CD4-positive, alpha-beta T cell treated with Interleukin-17A for 1 hour (primary cell): Measurements from ENCODE around the gene TUBAL3.

Source experiments
- DNase-seq: peaks from one replicate; pipeline ENCODE4 v3.0.0-alpha.2; 2020

The TUBAL3 gene

DNA sequence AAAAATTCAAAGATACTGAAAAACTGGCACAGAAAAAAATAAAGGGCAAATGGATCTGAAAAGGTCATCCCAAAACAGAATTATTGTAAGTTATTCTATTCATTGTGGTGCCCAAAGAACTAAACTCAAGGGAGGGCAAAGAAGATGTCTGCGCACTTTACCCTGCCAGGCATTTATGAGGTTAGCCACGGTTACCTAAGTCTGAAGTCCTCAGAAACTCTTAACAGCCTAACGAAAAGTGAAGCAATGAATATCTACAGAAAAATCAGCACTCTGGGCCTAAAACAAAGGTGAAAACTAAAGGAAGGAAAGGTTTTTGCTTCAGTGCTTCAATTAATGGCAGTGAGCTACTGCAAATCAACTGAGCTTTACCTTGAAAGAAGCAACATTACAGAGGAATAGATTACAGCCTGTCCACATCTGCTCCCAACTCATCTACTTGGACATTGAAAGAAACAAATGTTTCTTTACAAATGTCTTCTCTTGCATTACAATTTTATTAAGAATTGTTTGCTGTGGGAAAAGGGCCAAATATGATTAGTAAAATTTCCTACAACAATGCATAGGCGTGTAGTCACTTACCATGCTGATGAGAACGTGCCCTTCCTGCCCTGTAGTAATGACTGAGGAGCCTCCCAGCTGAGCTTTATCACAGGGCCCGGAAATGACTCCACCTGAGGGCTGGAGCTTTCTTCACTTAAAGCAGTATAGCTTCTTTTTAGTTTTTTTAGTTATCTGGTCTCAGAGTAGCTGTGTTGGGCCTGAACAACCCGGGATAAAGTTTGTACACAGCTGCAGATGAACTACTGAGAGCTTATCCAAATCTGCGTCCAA lies at the start of gene TUBAL3:
TSS of gene TUBAL3 (minus strand) at position 621 of the 834 bp plus-strand sequence. CDS start at position 585, 36 bp downstream.
- no peak for DNase-seq

DNA sequence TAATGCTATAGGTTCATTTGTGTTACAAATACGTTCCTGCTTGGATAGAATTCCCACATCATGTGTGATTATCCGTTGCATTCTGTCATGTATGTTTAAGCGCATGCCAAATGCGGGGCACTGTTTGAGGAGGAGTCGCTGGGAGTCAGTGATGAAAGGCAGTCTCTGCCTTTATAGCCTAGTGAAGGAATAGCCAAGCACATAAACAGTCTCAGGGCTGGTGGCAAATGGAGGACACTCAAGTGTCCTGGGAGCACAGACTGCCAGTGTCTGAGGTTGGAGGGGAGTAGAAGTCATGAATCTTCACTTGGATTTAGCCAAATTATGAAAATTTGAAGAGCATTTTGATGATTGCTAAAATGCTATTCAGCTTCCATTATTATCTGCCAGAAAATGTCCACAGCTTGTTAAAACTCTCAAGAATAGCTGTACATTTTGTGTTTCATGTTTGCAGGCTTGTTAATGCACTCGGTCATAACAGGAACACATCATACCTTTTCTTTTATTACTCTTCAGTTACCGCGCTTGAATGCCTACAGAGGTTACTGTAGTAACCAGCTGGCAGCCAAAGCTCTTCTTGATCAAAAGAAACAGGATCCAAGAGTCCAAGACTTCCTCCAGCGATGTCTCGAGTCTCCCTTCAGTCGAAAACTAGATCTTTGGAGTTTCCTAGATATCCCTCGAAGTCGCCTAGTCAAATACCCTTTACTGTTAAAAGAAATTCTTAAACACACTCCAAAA lies 49.3 kb upstream of the TUBAL3 start:
- DNase-seq, result no peak

DNA sequence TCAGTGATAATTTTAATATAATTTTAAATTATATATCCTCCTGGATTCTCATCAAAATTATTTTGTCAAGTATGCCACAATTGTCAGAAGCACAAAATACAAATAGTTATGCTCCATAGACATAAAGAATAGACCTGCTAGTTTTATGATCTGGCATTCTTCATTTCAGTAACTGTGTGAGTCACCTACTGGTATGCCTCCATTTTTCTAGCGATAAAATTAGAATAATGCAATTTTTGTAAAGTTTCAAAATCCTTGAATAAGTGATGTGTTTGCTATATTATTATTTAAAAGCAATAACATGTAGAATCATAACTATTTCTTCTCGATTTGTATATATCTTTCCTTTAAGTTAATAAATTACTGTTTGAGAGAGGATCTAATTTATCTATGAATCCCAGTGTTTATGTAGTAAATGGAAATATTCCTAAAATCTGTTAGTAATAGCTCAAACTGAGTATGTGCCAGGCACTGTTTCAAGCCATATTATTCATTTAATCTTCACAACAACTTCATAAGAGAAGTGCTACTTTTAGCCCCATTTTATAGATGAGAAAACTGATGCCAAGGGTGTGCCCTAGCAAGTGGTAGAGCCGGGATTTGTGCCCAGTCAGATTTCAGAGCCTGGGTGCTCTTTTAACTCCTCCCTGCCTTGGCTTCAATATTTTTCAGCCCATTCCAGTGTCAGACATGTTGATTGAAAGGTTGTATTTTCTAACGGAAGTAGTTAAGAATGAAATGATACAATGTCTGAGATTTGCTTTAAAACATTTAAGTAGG lies 46.2 kb upstream of the TUBAL3 start:
- no peak for DNase-seq

DNA sequence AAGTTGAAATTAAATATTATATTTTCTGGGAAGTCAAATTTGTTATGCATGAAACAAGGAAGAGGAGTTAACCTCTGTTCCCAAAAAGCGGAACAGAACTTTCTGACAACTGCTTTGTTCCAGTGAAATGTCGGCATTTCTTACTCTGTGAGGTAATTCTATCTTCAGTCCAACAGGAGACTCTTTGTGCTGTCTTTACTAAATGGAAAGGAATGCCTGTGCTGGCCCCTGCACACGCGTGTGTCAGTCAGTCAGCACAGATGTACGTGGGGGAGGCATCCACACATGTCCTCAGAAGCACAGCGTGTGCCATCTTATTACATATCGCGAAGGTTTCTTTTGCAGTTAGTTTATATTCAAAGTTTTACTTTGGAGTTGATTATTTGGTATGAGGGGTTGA lies 45.2 kb upstream of the TUBAL3 start:
- no peak for DNase-seq

DNA sequence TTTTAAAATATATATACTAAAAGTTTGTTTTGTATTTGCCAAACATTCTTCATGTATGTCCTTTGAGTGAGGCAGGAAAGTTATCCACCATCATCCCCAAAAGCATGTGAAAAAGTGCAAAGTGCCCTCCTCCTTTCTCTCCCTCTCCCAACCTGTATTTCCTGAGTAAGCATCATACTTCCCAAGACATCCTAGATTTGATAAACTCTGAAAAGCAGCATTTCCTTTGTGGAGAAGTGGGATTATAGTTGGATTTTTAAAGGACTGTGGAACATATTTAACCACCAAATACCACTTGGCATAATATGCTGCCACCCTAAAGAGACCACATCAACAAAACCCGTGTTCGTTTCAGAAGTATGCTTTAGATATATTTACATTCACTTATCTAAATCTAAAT lies 44.6 kb upstream of the TUBAL3 start:
- DNase-seq, result no peak

DNA sequence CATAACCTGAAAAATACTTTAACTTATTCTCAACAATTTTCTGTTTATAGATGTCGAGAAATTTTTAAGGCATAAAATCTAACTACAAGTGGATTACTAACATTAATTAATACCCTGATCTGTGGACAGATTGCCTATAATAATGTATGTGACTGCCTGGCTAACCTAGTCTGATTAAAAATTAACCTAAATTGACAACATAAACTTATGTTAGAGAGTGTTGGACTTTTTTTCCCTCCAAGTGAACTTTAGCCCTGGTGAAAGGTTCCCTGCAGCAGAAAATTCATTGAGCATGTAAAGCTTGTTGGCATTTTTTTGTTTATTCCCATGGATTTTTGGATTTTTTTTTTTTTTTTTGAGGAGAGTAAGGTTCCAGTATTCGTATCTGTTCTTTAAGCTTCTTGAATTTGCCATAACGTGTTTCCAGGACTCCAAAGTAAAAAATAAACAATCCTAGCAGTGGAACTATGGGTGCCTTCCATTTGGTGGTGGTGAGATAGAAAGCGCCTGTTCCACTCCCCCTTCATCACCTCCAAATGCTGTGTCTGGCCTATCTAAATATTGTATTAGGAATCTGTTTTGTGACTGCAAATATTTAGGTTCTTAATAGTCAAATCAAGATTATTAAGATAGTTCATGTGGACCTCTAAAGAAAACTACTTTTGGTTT lies 43.8 kb upstream of the TUBAL3 start:
- no peak for DNase-seq

DNA sequence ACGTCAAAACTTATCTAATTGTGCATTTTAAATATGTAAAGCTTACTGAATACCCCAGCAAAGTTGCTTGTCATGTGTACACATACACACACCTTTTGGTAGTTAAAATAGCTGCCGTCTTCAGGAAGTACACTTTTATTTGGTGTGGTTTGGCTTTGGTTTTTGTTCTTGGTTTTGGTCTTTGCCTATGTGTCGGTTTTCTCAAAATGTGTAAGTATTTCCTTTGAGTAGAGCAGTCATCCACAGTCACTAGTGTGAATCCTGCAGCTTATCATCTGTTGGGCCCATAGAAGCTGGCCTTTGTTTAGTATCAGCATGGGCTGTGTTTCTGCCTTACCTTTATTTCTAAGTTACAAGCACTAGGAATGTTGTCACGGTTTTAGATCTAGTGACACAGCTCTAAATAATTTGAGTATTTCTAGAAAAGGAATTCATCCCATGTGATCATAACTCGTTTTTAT lies 43.0 kb upstream of the TUBAL3 start:
- peak; percentile 56 for DNase-seq

DNA sequence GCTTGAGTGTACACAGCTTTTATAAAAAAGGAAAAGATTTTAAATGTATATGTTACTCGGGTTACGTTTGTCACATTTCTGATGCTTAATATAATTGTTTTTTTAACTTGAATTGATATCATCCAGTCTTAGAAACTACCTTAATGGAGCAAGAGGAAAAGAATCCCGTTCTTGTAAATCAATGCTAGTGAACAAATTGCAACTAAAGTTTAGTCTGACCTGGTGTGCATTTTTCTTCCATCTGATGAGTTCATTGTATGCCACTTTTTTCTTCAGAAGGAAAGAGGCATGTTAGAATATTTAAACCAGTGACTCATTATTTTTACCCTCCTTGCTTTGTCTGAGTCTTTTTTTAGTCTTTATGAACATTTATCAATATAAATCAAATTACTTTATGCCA lies 42.4 kb upstream of the TUBAL3 start:
- DNase-seq, result no peak

DNA sequence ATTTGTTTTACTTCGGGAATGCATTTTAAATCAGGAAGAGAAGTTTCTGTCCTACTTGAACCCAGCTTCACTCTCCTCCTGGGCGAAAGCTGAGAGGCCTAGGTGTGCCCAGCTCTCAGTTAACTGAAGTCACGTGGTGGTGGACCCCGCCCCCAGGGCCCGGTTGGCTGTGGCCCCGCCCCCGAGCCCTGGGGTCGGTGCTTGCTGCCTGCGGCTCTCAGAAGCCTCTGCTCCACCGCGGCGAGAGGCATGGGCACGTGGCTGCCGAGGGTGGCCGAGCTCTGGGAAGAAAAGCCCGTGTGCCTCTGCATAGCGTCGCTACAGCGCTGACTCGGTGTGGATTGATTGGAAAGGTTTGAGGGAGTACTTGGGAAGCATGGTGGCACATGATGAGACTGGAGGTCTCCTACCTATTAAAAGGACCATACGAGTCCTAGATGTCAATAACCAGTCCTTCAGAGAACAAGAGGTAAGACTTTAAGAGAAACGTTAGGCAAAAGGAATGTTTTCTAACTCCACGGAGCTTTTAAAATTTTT lies 41.8 kb upstream of the TUBAL3 start:
- peak; percentile 71 for DNase-seq

DNA sequence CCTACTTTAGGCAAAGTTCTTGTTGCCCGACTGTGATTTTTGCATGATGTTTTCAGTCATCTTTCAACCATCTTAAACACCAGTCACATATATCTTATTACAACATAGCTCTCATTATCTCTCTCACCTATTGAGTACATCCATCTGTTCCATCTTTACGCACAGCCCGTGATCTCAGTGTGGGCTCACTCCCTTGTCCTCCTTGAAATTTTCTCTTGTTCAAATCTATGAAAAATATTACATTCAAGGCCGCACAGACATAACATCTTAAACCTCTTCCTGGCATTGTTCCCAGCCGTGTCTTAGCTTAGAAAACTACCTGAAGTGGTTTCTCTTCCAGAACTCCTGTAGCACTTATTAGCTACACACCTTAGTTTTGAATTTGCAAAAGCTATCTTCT lies 40.4 kb upstream of the TUBAL3 start:
- no peak for DNase-seq

DNA sequence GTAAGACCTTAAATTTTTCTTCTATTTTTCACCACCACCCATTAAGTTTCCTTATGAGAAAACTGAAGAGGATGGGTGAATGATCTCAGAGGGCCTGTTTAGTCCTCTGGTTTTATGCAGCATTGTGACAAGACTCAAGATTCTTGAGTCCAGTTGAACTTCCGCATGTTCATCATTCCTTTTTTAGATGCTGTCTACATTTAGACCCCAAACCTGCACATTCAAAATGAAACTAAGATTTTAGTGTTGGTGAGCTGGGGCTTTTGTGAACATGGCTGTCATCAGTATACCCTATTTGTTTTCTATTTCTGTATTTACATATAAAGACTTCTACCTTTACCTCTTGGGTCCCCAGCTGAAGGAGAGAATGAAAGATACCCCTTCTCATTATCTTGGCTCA lies 38.8 kb upstream of the TUBAL3 start:
- DNase-seq, result no peak

DNA sequence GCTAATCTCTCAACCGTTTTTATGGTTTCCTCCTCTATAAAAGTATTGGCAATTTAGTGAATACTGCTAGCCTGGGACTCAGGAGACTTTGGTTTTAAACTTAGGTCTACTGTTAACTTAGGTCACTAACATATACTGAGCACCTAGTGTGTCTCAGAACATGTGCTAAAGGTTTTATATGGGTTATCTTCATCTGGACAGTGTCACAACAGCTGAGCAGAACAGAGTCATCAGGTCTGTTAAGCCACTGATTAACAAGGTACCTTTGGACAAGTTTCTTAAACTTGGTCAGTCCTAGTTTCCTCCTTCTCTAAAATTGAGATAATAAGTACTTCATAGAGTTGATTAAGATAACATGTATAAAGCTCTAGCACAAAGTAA lies 38.4 kb upstream of the TUBAL3 start:
- DNase-seq, result no peak

DNA sequence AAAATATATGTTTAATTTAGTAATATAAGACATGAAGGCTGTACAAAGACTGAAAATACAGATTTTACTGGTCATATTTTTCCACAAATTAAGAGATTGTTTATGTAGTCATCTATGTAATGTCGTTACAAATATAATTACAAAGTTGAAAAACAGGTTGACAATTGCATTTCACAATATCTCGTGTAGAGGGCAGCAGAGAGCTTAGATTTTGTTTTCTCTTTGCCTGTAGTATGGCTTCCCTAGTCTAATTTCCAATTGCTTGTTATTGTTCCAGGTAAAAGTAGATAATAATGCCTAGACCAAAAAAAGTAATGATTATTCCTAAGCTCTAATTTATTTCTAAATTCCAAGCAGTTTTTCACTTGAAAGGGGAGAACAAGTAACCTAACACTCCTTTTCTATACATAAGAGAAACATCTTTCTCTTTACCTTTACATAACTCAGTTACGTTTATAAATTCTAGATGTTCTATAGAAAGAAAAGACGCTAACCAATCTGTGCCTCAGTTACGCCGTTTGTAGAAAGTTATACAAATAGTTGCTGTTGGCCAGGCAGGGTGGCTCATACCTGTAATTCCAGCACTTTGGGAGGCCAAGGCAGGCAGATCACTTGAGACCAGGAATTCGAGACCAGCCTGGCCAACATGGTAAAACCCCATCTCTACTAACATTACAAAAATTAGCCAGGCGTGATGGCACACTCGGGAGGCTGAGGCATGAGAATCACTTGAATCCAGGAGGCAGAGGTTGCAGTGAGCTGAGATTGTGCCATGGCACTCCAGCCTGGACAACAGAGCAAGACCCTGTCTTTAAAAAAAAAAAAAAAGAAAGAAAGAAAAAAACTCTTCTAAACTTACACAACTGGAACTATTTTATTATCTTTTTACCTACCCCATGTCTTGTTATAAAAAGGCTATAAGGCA lies 37.7 kb upstream of the TUBAL3 start:
- peak; percentile 72 for DNase-seq

DNA sequence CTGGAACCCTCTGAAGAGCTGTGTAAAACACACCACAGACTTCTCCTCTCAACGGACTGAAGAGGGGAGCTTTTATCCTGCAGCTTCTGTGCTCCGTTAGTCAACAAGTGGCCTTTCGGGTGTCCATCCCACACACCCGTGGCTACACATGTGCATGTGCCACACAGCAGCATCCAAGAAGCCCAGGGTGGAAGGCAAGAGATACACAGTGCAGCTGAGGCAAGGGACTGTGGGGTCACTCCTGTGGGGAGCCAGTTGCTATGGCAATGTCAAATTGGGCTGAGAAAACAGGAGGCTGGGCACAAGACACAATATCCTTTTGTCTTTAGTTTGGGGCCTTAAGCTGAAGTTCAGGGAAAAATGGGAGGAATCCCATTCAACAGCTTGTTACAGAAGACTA lies 36.5 kb upstream of the TUBAL3 start:
- DNase-seq, result no peak

DNA sequence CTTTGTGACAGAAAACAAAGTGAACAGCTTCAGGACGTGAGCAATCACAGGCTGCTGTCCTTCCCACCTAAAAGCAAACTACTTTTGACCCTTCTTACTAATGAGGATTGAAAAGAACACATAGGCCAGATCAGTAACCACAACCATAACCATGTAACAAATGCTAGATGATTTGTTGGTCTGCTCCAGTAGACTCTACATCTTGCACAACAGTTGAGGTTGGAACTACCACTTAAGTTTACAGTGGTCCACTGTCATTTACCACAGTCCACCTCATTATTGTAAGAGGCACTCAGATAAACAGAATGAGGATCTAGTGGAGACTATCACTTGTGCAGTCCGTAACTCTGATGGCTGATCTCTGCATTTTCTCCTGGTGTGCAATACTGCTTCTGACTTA lies 35.6 kb upstream of the TUBAL3 start:
- DNase-seq, result no peak

DNA sequence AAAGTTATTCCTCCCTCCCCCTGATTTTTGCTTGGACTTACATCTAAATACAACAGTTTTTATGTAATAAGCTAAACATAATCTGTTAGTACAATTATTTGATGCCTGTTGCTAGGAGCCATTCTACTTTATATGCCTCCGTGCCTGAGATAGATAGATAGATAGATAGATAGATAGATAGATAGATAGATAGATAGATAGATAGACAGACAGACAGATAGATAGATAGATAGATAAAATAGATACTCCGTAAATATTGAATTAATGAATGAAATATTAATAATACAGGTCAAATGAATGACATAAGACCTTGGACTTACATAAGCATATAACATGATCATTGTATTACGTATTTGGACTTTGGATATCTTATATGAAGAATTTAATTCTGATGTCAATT lies 30.7 kb upstream of the TUBAL3 start:
- DNase-seq, result no peak

DNA sequence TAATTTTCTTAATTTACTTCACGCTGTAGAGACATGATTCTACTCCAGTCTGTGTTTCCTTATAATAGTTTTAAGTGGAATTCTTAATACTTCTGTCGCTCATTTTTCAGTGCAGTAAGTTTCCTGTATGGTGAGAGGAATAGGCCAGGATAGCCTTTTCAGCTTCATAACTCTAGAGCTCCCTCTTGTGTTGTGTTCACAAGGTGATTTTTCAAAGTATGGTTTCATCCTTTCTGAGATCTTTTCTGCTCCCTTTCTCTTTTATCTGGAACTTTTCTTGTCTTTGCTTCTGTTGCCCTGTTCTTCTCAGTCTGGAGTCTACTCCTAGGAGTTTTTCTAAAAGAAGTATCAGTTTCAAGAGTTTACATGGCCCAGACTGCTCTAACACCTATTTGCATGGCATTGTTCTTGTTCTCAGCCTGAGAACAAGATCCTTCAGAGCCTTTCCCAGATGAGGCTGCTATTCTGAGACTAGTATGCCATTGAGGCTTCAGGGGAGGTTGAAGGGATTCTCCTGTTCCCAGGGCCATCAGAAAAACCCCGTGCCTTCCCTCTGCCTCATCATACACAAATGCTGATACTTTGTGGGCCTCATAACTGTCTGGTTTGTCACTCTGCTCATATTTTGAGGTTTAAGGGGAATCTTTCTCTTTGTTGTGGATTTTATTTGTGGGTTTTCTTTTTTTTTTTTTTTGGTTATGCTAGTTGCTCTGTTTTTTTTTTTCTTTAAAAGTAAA lies 29.6 kb upstream of the TUBAL3 start:
- DNase-seq, result peak; percentile 58

DNA sequence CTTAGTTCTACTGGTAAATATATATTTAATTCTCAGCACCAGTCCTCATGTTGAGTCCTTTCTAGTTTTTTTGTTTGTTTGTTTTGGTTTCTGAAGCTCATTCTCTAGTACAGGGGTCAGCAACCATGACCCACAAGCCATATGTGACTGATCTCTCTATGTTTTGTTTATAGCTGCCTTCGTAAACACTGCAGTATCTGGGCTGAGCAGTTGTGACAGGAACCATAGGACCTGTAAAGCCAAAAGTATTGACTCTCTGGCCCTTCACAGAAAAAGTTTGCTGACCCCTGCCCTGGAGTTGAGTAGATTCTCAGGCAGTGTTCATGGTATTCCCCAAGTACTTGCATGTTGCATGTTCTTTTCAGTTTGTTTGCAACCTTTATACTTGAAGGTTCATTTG lies 28.6 kb upstream of the TUBAL3 start:
- DNase-seq, result no peak

DNA sequence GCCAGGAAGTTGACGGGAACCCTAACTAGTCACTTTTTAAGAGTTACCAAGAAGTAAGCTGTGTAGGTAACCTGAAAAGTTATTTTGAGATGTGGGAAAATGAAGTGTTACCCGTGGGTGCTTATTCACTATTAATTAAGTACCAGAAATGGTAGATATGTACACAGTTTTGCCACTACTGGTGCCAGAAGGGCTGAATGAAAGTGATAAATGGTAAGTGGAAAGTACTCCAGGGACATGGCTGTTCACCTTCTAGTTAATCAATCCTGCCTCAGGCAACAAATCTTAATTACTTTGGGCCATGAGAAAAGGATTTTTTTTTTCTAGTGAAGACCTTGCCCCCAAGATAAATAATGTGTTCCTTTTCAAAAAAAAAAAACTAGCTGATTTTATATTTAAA lies 23.5 kb upstream of the TUBAL3 start:
- DNase-seq, result no peak

DNA sequence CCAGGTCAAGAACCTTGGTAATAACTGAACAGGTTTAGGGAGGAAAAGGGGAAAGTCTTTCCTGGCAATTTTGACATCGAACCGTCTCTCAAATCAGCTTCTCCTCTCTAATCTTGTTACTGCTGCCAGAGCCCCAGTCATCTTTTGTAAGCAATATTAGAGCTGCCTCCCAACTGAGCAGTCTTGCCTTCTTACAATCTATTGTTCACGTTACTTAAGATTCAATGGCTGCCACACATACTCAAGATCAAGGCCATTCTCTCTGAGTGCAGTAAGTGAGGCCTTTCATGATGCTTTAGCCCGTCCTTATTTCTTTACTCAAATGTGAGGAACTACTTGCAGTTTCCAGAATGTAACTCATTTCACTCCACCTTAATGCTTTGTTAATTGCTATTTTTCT lies 20.1 kb upstream of the TUBAL3 start:
- no peak for DNase-seq

DNA sequence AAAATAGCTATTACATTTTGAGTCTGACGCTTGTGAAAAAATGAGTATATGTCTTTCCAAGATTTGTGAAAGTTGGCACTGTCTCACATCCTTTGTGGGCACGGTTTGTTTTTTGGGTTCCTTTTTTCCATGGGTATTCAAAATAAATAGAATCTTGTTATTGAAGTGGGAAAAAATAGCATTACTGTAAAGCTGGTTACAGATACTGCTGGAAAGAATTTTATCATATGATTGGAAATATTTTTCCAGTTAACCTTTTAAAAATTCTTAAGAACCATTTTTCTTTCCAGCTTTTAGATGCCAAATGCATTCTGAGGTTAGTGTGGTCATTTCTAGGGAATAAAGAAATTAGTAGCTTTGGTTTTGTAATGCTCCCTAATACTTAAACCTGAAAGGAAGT lies 19.1 kb upstream of the TUBAL3 start:
- DNase-seq, result no peak
